C4-2B (cell line): Measurements from ENCODE around the gene ZNF302.

Experiments
- CTCF ChIP-seq: fragments of 450-650 bp; conservative IDR thresholded peaks from 2 replicates; pipeline ENCODE4 v1.5.1; 2017; ENCODE audit warnings: mild to moderate bottlenecking
- ZFX ChIP-seq: fragments of 450-650 bp; IDR thresholded peaks from 2 replicates; pipeline ENCODE4 v1.6.1; 2017

- TF ChIP-seq CTCF (no peak), ZFX (no peak)
Measured at GRCh38 chr19:34731019-34731829, 53.7 kb downstream of the ZNF302 start.
